ENCODE measurements around the gene WASHC2C.
"Not testable (repeated sequence)": the region's sequence is repeated elsewhere in the genome, so short reads cannot be mapped to it uniquely, and the experiment has no call there.

WASHC2C gene

DNA sequence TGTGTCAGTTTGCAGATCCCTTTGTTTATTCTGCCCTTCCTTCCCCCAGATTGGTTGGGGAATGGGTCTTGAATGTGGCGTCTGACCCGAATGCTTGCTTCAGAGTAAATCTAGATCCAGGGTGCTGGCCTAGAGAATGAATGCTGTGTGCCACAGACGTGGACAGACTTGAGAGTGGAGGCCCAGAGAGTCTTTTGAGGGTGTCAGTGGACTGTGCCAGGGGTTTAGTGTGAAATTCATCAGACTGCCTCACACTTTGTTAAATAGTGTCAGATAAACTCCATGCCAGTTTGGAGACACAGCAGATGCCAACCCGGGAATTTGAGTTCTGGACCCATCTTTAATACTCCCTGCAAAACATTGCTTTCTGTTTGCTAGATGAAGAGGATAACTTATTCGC, 25.1 kb downstream of the WASHC2C start:
- peaks cover 33% of the 10 kb centered on the region for H3K36me3 Mint-ChIP-seq (ENCODE audit: insufficient read depth)
- not testable (repeated sequence) for H3K4me3 Mint-ChIP-seq; H3K4me1 Mint-ChIP-seq (ENCODE audit: low read depth in 2 of 2); H3K27ac Mint-ChIP-seq; ATAC-seq (replicated peaks); H3K9me3 Mint-ChIP-seq; DNase-seq; H3K27me3 Mint-ChIP-seq

DNA sequence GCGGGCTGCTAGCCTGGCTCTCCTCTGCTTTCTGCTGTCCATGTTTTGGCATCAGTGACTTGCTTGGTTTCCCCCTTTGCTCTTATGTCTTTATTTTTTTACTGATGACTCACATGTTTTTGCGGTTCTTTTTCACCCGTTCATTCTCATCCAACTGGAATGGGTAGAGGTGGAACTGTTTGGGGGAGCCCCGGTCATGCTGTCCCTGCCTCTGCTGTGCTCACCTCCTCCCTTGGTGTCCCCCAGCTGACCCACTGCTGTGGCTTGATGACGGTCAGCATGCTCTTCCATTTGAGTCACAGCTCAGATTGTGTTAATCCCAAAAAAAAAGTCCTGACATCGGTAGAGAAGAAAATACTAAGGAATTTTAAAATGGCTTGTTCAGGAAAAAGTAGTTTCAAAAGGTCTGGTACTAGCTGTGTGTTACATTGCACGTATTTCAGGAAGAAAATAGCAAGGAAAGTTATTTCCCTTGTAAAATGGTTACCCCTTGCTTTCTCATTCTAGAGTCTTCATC, 27.0 kb downstream of the WASHC2C start:
- not testable (repeated sequence) for H3K4me1 Mint-ChIP-seq (ENCODE audit: low read depth in 2 of 2); H3K27me3 Mint-ChIP-seq; DNase-seq; H3K4me3 Mint-ChIP-seq; H3K27ac Mint-ChIP-seq; H3K9me3 Mint-ChIP-seq; ATAC-seq (replicated peaks)
- H3K36me3 Mint-ChIP-seq (ENCODE audit: insufficient read depth) = peaks cover 44% of the 10 kb centered on the region

DNA sequence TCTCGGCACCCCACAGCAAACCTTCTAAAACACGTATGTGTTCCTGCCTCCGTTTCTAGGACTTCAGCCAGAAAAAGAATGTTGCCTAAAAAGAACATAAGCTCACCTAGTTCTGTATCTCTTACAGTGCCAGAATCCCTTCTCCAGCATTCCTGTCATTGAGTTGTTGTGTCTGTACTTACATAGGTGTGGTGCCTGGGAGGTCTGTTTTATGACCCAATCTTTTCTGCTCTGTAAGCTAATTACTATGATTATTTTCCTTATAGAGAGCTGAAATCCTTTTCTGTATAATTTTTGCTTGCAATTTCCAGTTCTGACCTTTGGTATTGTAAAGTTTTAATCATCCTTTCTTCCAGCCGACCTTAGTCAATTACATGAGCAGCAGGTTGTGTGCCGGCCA, 28.0 kb downstream of the WASHC2C start:
- not testable (repeated sequence) for H3K4me3 Mint-ChIP-seq; H3K27me3 Mint-ChIP-seq; ATAC-seq (replicated peaks); H3K9me3 Mint-ChIP-seq; DNase-seq; H3K27ac Mint-ChIP-seq; H3K4me1 Mint-ChIP-seq (ENCODE audit: low read depth in 2 of 2)
- H3K36me3 Mint-ChIP-seq (ENCODE audit: insufficient read depth) = peaks cover 40% of the 10 kb centered on the region

DNA sequence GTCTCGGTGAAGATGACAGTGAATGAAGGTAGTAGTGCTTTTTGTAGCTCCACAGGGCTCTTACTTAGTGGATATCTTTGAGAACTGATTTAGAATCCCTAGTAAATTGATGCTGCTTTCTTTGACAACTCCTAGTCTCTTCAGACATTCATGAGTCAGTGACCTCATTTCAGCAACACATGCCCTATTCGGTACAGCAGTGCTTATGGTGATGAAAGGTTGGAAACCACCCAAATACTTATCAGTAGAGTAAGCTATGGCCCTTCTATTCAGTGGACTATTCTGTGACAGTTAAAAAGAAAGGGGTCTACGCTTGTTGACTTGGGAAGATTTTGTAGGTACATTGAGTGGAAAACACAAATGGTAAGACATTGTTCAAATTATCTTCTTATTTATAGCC, 29.0 kb downstream of the WASHC2C start:
- H3K27ac Mint-ChIP-seq; H3K4me1 Mint-ChIP-seq (ENCODE audit: low read depth in 2 of 2); DNase-seq; H3K9me3 Mint-ChIP-seq; H3K4me3 Mint-ChIP-seq; ATAC-seq (replicated peaks); H3K27me3 Mint-ChIP-seq: not testable (repeated sequence)
- peaks cover 38% of the 10 kb centered on the region for H3K36me3 Mint-ChIP-seq (ENCODE audit: insufficient read depth)

DNA sequence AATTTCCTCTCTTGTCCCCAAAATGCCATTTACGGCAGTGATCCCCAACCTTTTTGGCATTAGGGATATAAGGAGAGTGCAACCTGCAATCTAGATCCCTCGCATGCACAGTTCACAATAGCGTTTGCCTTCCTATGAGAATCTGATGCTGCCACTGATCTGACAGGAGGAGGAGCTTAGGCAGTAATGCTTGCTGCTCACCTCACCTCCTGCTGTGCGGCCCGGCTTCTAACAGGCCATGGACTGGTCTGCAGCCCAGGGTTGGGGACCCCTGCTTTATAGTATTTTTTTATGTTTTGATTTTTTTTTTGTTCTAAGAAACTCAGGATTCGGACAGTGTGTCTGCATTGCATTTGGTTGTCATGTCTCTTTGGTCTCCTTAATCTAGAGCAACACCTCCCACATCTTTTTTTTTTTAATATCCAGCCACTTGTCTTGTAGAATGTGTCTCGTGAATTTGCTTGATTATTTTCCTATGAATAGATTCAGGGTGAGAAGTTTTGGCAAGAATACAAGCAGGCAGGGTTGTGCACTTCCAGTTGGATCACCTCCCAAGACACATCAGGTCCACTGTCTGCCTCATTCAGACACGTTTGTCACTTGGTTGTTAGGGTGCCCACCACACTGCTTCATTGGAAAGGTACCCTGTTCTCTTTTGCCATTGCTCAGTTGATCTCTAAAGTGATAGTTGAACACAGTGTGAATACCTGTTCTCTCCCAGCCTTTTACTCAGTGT, 30.8 kb downstream of the WASHC2C start:
- not testable (repeated sequence) for H3K4me1 Mint-ChIP-seq (ENCODE audit: low read depth in 2 of 2); DNase-seq; H3K27me3 Mint-ChIP-seq; H3K9me3 Mint-ChIP-seq; H3K27ac Mint-ChIP-seq; ATAC-seq (replicated peaks); H3K4me3 Mint-ChIP-seq
- peaks cover 44% of the 10 kb centered on the region for H3K36me3 Mint-ChIP-seq (ENCODE audit: insufficient read depth)

DNA sequence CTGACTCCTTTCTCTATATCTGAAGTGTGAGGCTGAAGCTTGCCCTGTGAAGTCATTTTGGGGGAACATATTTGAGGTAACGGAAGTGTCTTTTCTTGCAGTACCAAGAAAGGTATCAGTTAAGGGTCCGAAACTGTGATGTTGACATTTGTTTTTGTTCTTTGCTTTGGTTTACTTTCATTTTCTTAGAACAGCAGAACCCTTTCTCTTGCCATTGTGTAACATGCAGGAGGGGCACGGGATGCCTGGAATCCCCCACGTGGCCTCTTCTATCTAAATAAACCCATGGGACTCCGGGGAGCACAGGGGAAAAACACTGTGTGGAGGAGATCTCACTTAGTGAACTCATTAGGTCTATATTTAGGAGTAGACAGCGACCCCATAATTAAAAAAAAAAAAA, 34.6 kb downstream of the WASHC2C start:
- DNase-seq; H3K27me3 Mint-ChIP-seq; H3K4me3 Mint-ChIP-seq; ATAC-seq (replicated peaks); H3K4me1 Mint-ChIP-seq (ENCODE audit: low read depth in 2 of 2); H3K9me3 Mint-ChIP-seq; H3K27ac Mint-ChIP-seq: not testable (repeated sequence)
- peaks cover 30% of the 10 kb centered on the region for H3K36me3 Mint-ChIP-seq (ENCODE audit: insufficient read depth)

DNA sequence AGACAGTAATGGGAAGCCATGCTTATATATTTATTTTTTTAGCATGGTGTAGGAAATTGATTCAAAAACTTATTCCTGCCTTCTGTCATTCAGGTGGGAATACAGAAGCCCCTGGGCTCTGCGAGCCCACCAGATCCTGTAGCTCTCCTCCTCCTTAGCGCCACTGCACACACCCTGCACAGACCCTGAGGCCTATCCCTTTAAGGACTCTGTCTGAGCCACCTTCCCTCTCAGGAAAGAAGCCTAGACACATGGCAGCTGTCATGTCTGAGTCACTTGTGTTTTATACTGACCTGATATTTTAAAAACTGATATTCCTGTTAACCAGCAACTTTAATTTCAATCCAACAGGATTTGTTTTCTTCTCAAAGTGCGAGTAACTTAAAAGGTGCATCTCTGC, 36.0 kb downstream of the WASHC2C start:
- not testable (repeated sequence) for H3K4me3 Mint-ChIP-seq; H3K27me3 Mint-ChIP-seq; H3K9me3 Mint-ChIP-seq; DNase-seq; H3K27ac Mint-ChIP-seq; ATAC-seq (replicated peaks); H3K4me1 Mint-ChIP-seq (ENCODE audit: low read depth in 2 of 2)
- H3K36me3 Mint-ChIP-seq (ENCODE audit: insufficient read depth) = peaks cover 29% of the 10 kb centered on the region

DNA sequence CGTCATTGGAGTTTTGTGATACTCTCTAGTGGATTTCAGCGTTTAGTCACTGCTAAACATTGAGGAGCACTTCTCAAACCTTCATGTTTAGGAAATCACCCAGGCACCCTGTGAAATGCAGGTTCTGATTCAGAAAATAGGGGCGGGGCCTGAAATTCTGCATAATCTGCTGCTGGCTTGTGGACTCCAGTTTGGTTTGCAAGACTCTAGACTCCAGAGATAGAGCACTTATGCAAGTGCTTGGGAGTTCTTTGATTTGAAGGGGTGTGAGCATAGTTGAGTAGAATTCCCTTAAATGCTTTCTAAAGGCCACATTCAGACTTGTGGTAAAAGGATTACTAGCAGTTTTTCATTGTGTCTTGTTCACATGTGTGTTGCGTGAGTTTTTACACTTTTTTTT, 41.3 kb downstream of the WASHC2C start:
- DNase-seq; H3K4me3 Mint-ChIP-seq; ATAC-seq (replicated peaks); H3K9me3 Mint-ChIP-seq; H3K27me3 Mint-ChIP-seq; H3K4me1 Mint-ChIP-seq (ENCODE audit: low read depth in 2 of 2); H3K27ac Mint-ChIP-seq: not testable (repeated sequence)
- H3K36me3 Mint-ChIP-seq (ENCODE audit: insufficient read depth) = peaks cover 45% of the 10 kb centered on the region

DNA sequence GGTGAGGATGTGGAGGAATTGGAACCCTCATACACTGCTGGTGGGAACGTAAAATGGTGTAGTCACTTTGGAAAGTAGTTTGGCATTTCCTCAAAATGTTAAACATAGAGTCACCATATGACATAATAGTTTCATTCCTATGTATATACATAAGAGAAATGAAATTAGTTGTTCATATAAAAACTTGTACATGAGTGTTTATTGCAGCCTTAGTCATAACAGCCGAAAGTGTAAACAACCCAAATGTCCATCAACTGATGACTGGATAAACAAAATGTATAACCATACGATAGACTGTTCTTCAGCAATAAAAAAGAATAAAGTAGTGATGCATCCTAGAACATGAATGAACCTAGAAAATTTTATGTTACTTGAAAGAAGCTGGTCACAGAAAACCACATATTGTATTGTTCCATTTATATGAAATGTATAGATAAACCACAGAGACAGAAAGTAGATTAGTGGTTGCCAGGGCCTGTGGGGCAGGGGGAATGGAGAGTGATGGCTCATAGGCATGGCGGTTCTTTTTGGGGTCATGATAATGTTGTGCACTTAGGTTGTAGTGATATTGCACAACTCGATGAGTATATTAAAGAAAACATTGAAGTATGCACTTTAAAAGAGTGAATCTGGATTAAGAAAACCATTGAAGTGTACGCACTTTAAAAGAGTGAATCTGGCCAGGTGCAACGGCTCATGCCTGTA, 44.8 kb downstream of the WASHC2C start:
- not testable (repeated sequence) for H3K27ac Mint-ChIP-seq; H3K4me3 Mint-ChIP-seq; H3K9me3 Mint-ChIP-seq; DNase-seq; H3K4me1 Mint-ChIP-seq (ENCODE audit: low read depth in 2 of 2); H3K27me3 Mint-ChIP-seq; ATAC-seq (replicated peaks)
- H3K36me3 Mint-ChIP-seq (ENCODE audit: insufficient read depth) = peaks cover 55% of the 10 kb centered on the region

DNA sequence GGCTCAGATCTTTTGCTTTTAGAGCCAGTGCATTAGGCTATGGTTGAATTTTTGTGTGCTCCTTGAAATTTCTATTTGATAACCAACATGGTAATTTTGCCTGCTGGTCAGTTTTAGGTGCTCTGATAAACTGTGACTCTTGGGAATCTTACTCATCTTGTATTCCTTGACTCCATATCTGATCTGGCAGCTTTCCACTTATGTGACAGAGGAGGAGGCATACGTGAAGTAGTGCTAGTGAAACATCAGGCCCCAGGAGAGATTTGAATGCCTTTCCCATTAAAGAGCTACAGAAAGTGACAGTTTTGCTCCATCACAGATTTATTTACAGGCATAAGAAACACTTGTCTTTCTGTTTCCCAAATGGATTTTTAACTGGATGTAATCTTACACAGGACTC, 59.2 kb downstream of the WASHC2C start:
- not testable (repeated sequence) for H3K27me3 Mint-ChIP-seq; ATAC-seq (replicated peaks); DNase-seq; H3K9me3 Mint-ChIP-seq; H3K4me3 Mint-ChIP-seq; H3K27ac Mint-ChIP-seq; H3K4me1 Mint-ChIP-seq (ENCODE audit: low read depth in 2 of 2)
- H3K36me3 Mint-ChIP-seq (ENCODE audit: insufficient read depth) = peaks cover 51% of the 10 kb centered on the region

DNA sequence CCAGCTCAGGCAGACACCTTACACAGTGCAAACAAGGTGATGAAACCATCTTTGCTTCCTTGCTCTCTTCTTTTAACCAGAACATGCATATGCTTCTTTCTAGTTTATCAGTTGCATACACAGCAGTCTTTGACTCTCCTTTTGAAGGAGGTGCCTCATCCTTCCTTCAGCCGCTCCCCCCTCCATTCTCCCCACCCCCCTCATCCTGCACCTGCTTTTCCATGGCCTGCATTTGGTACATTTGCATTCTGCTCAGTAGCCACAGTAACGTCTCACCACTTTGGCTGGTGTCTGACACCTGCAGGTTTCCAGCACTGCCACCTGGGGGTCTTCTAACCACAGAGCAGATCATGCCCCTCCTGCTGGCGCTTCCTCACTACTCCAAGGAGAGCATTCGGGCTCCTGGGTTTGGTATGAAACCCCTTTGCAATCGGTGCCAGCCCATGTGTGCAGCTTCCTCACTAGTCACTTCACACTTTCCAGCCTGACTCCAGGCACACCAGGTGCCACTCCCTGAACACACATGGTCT, 60.2 kb downstream of the WASHC2C start:
- H3K4me1 Mint-ChIP-seq (ENCODE audit: low read depth in 2 of 2); ATAC-seq (replicated peaks); H3K27me3 Mint-ChIP-seq; DNase-seq; H3K9me3 Mint-ChIP-seq; H3K4me3 Mint-ChIP-seq: not testable (repeated sequence)
- Mint-ChIP-seq H3K36me3 (ENCODE audit: insufficient read depth) (peaks cover 48% of the 10 kb centered on the region), H3K27ac (peak overlapping the region in 1 of 2 donors; percentile 2)

DNA sequence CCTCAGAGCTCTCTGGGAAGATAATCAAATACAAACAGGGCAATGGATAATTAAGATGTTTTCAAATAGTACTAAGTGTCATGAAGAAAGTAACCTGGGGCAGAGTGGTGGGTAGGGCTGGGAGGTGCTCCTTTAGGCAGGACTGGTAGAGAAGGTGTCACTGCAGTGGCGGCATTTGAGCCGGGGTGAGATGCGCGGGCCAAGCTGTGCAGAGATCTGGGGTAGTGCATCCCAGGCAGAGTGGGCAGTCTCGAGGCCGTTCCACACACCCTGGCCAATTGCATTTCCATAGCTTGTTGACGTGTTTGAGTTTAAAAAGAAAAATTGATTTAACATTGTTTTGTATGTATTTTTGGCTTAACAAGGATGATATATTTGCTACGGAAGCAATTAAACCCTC, 62.9 kb downstream of the WASHC2C start:
- not testable (repeated sequence) for H3K4me1 Mint-ChIP-seq (ENCODE audit: low read depth in 2 of 2); H3K4me3 Mint-ChIP-seq; H3K27ac Mint-ChIP-seq; H3K9me3 Mint-ChIP-seq; DNase-seq; H3K27me3 Mint-ChIP-seq; ATAC-seq (replicated peaks)
- peaks cover 40% of the 10 kb centered on the region for H3K36me3 Mint-ChIP-seq (ENCODE audit: insufficient read depth)

DNA sequence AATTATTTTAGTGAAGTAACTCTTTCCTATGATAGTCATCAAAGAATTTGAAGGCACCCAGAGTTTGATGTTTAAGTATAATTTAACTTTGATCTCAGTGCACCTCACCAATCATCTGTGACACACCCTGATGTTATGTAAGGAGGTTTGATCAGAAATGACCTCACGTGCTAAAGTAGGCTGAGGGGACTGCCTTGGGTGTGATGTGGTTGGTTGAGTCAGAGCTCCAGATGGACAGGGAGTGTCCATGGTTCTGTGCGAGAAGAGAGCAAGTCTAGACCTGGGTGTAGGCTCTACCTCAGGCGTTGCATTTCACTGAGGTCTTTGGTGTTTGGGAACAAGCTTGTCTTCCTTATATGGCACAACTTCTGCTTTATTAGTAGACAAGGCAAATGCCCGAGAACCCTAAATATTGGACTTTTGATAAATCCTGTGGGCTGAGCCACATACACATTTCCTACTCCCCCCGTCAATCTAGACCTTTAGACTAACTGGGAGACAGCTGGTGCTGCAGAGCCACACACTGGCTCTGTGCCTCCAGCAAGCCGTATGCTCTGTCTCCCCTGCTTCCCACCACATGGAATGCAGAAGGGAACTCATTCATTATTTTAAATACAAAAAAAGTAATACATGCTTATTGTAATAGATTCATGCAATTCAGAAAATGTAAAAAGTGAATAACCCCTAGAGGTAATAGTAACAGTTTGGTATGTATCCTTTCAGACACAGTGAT, 63.8 kb downstream of the WASHC2C start:
- not testable (repeated sequence) for ATAC-seq (replicated peaks); H3K27ac Mint-ChIP-seq; H3K4me1 Mint-ChIP-seq (ENCODE audit: low read depth in 2 of 2); DNase-seq; H3K27me3 Mint-ChIP-seq; H3K4me3 Mint-ChIP-seq; H3K9me3 Mint-ChIP-seq
- peaks cover 33% of the 10 kb centered on the region for H3K36me3 Mint-ChIP-seq (ENCODE audit: insufficient read depth)

Measured in effector memory CD8-positive, alpha-beta T cell (primary cell).